NAMALWA (cell line): ENCODE measurements around the gene PKNOX2.

Experiments used
- DNase-seq: peaks from one replicate; pipeline ENCODE4 v3.0.0-alpha.2; 2015; ENCODE audit warnings: low spot score

PKNOX2 gene

DNA sequence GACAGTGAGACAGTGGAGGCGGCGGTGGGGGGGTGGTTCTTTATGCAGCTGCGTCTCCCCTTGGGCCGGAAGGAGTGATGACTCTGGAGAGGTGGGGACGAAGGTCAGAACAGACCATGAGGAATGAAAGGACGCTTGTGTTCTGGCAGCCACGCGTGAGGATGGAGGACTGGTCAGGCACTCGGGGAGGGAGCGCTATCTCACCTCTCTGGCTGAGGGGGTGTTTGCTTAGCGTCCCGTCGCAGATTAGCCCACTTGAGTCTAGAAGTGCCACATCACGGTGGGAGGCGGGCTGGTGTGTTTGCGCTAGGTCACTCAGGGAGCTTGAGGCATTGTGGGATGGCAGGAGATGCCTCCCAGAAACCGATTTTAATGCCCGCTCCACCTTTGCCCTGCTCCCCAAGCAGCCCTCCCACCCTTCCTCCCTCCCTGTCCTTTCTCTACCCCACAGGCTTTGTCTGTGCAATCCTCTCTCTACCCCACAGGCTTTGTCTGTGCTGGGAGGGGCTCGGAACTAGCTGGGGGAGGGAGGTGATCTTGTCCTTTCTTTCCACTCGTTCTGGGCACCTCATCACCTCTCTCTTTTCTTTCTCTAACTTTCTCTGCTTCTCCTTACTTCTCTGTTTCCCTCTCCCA lies 97.8 kb downstream of the PKNOX2 start:
- no peak for DNase-seq

- DNase-seq = no peak
Measured at GRCh38 chr11:125262830-125263218, 98.3 kb downstream of the PKNOX2 start.

- DNase-seq = peak; percentile 25
Measured at GRCh38 chr11:125263268-125263790, 98.8 kb downstream of the PKNOX2 start.

DNA sequence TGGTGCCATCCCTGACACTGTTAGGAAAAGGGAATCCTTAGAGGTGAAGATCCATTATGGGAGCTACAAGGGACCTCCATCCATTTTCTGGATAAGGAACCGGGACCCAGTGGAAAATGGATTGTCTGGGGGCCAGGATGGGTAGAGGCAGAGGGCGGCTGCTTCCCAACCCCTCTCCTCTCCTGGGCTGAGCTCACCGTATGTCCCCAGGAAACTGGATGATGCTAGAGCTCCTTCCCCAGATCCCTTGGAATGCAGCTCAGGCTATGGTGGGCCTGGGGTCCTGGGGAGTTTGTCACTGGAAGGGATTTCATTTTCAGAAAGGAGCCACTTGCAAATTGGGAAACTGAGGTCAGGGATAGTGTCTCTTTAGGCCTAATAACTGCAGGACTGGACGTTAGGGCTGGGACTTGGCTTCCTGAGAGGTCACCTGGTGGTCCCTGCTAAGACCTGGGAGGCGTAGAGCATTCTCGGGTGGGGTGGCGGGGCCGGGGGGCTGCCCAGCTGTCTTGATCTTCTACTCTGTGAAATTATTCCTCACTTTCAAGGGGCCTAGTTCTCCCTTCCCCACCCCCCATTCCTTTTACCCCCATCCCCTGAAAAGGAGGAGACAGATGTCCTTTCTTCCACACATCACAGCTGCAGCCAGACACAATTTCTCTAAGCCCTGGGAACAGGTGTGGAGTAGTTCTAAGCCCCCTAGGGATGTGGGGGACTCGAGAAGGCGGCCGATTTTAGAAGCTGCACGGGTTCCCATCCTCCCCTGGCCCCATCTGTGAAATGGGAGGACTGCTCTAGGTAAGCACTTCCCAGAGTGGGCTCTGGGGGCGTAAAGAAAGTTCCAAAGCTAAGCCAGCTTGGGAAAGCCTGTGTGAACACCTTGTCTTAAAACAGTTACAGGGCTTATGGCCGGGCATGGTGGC lies 99.8 kb downstream of the PKNOX2 start:
- peak; percentile 42 for DNase-seq

GRCh38 chr11:125267548-125267947 lies 103.0 kb downstream of the PKNOX2 start:
- DNase-seq = no peak

- no peak for DNase-seq
Measured at GRCh38 chr11:125268611-125269010, 104.1 kb downstream of the PKNOX2 start.

- DNase-seq = no peak
Measured at GRCh38 chr11:125270106-125270505, 105.6 kb downstream of the PKNOX2 start.

DNA sequence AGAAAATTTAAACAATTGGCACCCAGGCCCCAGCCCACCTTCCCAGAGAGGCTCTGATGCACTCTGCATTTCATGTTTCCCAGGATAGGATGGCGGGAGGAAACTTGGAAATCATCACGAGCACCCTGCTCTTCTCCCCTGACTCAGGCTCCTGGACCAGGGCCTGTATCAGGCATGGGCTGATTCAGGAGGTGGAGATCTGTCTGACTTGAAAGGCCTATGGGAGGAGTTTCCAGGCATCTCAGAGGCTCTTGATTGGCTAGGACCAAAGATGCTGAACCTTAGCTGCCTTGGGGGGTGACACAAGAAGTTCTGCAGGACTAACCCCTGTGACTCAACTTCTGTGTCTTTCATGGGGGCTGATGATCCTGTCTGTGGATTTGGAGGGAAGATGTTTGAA lies 106.2 kb downstream of the PKNOX2 start:
- DNase-seq = no peak

DNA sequence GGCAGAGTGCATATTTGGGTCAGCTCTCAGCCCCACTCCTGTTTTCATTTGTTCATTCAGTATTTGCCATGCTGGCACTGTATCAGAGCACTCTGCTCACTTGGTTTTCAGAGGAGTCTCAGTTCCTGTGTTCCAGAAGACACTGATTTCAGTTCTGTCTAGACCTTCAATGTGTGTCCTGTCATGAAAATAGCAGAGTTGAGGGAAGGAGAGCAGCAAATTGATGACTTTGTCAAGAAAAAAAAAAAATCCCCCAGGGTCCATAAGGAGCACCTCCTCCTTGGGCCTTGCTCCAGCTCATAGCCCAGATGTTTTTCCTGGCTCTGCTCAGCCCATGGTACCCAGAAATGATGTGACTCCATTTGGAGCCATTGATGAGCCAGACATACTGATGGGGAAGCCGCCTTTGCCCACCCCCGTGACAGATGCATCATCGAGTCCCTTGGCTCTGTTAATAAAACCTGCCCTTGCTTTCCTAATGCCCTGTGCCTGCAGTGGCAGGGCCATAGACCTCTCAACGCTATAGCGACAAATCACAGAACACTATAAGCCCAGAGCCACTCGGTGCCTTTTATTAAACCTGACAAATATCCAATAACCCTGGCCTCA lies 107.0 kb downstream of the PKNOX2 start:
- no peak for DNase-seq

DNA sequence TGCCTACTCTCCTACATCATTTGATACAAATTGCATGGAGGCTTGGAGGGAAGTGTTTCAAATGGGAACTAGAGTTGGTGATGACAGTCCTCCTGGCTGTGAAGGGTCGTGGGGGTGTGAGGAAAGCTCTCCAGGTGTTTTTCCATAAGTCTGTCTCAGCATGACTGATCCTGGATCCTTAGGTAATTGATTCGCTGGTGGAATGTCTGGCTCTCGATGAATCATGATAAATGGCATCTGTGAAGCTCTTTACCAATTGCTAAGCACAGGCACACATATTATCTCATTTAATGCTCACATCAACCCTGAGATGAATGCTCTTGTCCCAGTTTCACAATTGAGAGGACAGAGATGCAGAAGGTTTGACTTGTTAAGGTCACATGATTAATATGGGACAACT lies 107.5 kb downstream of the PKNOX2 start:
- DNase-seq = no peak

DNA sequence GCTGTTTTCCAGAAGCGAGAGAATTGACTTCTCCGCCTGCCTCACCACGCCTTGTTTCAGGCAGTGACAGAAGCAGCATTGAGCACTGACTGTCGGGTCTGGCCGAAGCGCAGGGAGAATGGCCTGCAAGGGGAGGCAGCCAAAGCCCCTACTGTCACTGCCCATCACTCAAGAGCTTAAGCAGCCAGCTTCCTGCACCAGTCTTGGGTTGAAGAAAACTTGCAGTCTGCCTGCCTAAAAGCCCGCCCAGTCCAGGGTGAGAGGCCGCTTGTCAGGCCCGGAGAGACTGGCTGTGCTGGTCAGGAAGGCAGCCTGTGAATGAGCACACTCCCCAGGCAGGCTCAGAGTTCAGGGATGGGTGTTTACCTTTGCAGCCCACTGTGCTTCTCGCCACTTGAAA lies 108.3 kb downstream of the PKNOX2 start:
- no peak for DNase-seq

DNA sequence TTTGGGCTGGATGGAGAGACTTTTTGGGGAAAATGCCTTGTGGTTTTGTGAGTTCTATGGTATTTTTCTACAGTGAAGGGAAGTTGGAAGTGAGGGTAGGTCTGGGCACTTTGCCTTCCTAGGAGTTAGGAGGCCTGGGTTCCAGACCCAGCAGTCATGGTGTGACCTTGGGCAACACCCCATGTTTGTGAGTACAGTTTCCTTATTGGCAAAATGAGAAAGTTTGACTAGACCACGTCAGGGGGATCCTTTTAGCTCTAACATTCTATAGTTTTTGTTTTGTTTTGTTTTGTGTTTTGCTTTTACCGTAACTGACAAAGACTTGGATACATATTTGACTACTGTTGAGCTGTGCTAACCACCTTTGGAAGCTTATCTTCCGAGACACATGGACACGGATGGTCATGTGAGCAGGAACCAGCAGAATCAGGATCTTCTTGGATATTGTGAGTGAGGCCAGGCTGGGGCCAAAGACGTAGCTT lies 109.0 kb downstream of the PKNOX2 start:
- no peak for DNase-seq

DNA sequence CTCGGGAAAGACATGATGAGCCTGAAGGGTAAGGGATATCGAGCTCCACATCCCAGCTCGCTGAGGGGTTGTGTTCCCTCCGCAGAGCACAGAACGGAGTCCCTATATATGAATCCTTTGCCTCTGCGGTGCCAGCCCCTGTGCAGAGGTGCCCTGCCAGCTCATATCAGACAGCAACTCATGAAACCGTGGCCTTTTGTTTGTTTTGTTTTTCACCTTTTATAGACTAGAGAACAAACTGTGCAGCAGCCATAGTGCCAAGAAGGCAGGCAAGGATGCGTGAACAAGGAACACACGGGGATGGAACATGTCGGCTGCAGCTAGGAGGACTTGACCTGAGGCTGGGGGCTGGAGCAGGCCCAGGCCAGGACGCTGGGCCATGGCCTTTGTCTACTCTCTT lies 109.8 kb downstream of the PKNOX2 start:
- DNase-seq = no peak

DNA sequence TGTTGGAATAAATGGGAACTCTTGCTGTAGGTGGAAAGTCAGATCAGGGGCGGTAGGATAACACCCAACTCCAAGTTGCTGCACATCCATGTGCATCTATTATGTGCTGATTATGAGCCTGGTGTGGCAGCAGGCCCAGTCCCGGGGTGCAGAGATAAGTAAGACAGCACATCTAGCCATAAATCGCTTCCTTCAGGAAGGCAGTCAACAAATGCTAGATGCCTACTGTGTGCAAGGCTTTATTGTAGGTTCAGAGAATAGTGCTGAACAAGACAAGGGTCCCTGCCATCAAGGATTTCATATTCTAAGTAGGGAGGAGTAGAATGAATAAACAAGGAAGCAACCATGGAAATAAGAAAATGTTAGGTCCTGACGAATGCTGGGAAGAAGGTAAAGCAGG lies 110.2 kb downstream of the PKNOX2 start:
- DNase-seq = no peak

DNA sequence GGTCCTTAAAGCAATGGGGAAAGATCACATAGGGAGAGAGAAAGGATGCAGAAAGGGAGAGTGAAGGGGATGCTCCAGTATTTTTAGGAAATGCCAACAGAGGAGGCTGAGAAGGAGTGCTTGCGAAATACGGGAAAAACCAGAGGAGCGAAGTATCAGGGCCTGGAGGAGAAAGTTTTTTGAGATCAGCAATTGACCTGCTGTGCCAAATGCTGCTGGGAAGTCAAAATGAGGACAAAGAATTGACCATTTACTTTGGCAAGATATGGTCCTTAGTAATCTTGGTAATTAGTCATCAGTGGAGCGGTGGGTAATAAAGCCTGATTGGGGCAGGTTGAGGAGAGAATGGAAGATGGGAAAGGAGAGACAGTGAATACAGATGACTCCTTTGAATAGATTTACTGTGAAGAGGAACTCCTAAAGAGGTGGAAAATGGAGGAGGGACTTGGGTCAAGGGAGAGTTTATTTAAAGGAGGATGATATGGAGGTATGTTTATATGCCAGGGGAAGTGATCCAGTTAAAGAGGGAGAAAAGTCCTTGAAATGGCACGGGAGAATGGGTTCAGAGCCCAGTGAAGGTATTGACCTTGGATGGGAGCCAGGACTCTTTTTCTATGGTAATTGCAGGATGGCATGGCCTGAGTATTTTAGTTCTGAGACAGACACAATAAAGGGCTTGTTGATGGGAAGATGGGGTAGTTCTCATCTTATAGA lies 111.5 kb downstream of the PKNOX2 start:
- no peak for DNase-seq

- DNase-seq = no peak
Measured at GRCh38 chr11:125276619-125276976, 112.0 kb downstream of the PKNOX2 start.

DNA sequence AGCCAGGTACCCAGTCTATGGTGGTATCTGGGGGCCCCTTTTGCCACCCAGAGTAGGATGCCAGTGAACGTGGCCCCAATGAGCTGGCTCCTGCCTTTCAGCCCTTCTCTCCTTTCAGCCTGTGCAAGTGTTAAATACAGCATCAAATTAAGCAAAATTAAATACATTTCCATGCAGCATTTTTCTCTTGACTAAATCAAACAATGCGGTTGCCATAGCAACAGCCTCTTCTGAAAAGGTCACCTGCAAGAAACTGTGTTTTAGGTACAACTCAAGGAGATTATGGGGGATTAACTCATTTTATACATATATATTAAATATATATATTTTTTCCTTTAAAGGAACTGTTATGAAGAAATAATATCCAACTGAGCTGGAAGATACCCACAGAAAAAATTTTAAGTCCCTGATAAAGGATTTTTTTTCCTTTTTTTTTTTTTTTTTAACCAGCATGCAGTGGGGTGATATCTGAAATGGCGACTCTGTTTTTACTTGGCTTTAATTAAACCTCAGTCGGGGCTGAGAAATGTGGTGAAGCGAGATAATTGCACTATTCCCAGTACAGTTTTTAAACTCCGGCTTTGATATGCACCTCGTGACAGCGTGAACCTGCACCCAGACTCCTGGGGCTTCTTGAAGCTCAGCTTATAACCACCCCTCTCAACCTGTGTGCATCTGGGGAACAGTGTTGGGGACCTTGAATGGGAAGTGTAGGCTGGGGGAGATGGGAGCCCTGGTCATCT lies 115.3 kb downstream of the PKNOX2 start:
- no peak for DNase-seq

GRCh38 chr11:125280646-125281045 lies 116.1 kb downstream of the PKNOX2 start:
- DNase-seq = no peak

GRCh38 chr11:125281831-125282595 lies 117.5 kb downstream of the PKNOX2 start:
- no peak for DNase-seq

DNA sequence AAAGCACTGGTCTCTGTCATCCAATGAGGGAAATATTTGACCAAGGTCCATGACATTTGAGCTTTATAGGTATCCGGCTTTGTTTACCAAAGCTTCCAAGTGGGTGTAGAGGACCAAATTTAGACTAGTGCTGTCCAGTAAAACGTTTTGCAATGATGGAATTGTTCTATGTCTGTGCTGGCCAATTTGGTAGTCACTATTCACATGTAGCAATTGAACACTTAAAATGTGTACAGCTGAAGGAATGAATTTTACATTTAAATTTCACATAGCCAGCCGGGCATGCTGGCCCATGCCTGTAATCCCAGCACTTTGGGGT lies 118.0 kb downstream of the PKNOX2 start:
- DNase-seq = no peak
